ENCODE measurements around the gene MYRF. TPM values are rescaled to one million over a fixed set of nuclear protein-coding genes. Genes with fewer than 3 reads are reported as not detected.

Gene MYRF
- total RNA-seq, 4 donors from 2014 or later = 18.2 to 80.9 (median 49.9) TPM

- no peaks in the 10 kb centered on the region for H3K9me3 ChIP-seq
- TF ChIP-seq CTCF (IDR thresholded peaks at IDR 0.05) (no peak), POLR2A (IDR thresholded peaks at IDR 0.05) (no peak)
- peaks cover 0 to 28% (median 3%) of the 10 kb centered on the region in 4 donors for H3K4me1 ChIP-seq
- no peaks in the 10 kb centered on the region for H3K27me3 ChIP-seq
- peak overlapping the region; percentile 25 to 73 (median 52) for H3K27ac ChIP-seq
- DNase-seq = peak in 1 of 3 donors; percentile 22
- H3K4me3 ChIP-seq = no peak overlapping the region
- peaks cover 0 to 9% (median 0%) of the 10 kb centered on the region in 3 donors for H3K36me3 ChIP-seq
Measured at GRCh38 chr11:61834278-61835048, 82.0 kb downstream of the MYRF start.

- Histone ChIP-seq H3K4me3 (no peak overlapping the region), H3K27me3 (no peaks in the 10 kb centered on the region), H3K9me3 (no peaks in the 10 kb centered on the region), H3K27ac (no peak overlapping the region), H3K36me3 (peaks cover 0 to 21% (median 0%) of the 10 kb centered on the region in 3 donors), H3K4me1 (peaks cover 0 to 15% (median 3%) of the 10 kb centered on the region in 4 donors)
- no peak for TF ChIP-seq CTCF (IDR thresholded peaks at IDR 0.05)
- TF ChIP-seq POLR2A (IDR thresholded peaks at IDR 0.05) = no peak
- DNase-seq = no peak
Measured at GRCh38 chr11:61836193-61836592, 83.8 kb downstream of the MYRF start.

- Histone ChIP-seq H3K36me3 (peaks cover 0 to 31% (median 0%) of the 10 kb centered on the region in 3 donors), H3K9me3 (no peaks in the 10 kb centered on the region), H3K27me3 (no peaks in the 10 kb centered on the region), H3K4me1 (peaks cover 0 to 15% (median 3%) of the 10 kb centered on the region in 4 donors), H3K27ac (no peak overlapping the region), H3K4me3 (no peak overlapping the region)
- TF ChIP-seq POLR2A (IDR thresholded peaks at IDR 0.05) = no peak
- no peak for TF ChIP-seq CTCF (IDR thresholded peaks at IDR 0.05)
- no peak for DNase-seq
Measured at GRCh38 chr11:61837411-61838005, 85.1 kb downstream of the MYRF start.

Other genes starting within 250 kb of the MYRF start
- 1 to 10 TPM in 1 of 4 donors, under 1 TPM in 1, not detected in 2; 0.35 to 2.5 TPM for gene LRRC10B, start 243.9 kb upstream of the MYRF start, total RNA-seq
- gene SYT7, start 171.6 kb upstream of the MYRF start, total RNA-seq = 10 to 100 TPM in 3 of 4 donors, 1 to 10 TPM in 1; 5.8 to 18.2 (median 12.2) TPM
- 10 to 100 TPM in 2 of 4 donors, 1 to 10 TPM in 2; 5.8 to 18.9 (median 10.2) TPM for gene DAGLA, start 72.2 kb upstream of the MYRF start, total RNA-seq
- 10 to 100 TPM in 3 of 4 donors, not detected in 1; 28.7 to 34.7 (median 34.5) TPM for gene TMEM258, start 40.0 kb downstream of the MYRF start, total RNA-seq
- gene FEN1, start 40.3 kb downstream of the MYRF start, total RNA-seq = 10 to 100 TPM in 1 of 4 donors, 1 to 10 TPM in 3; 4.3 to 33.0 (median 8.8) TPM
- gene FADS1, start 64.4 kb downstream of the MYRF start, total RNA-seq = 1 to 10 TPM; 4.9 to 9.9 (median 6.7) TPM
- gene FADS2, start 75.7 kb downstream of the MYRF start, total RNA-seq = 10 to 100 TPM in 2 of 4 donors, 1 to 10 TPM in 2; 1.6 to 30.7 (median 12.0) TPM
- 10 to 100 TPM in 3 of 4 donors, 1 to 10 TPM in 1; 9.5 to 76.7 (median 18.4) TPM for gene FADS3, start 138.9 kb downstream of the MYRF start, total RNA-seq
- gene RAB3IL1, start 164.9 kb downstream of the MYRF start, total RNA-seq = 10 to 100 TPM in 1 of 4 donors, 1 to 10 TPM in 3; 1.1 to 28.1 (median 5.7) TPM
- 1 to 10 TPM in 3 of 4 donors, under 1 TPM in 1; 0.47 to 4.1 (median 2.3) TPM for gene BEST1, start 197.7 kb downstream of the MYRF start, total RNA-seq
- gene FTH1, start 215.0 kb downstream of the MYRF start, total RNA-seq = 1,000 to 10,000 TPM; 3,399 to 5,471 (median 4,336) TPM